KBM-7 (cell line): ENCODE data around the gene SLC35G3.
"Not testable (repeated sequence)": the region's sequence is repeated elsewhere in the genome, so short reads cannot be mapped to it uniquely, and the experiment has no call there.

Source experiments
- DNase-seq: peaks from one replicate; pipeline ENCODE4 v3.0.0-alpha.2; 2015
- in situ Hi-C: fragments of 300-500 bp; cut with MboI; formaldehyde crosslinking; loops from 2 replicates; pipeline ENCODE4 v1.14.3; 2020; ENCODE audit warnings: low sequenced_read_pairs, low pct_unique_long_range_greater_than_20kb, mixed read lengths

SLC35G3 gene

DNA sequence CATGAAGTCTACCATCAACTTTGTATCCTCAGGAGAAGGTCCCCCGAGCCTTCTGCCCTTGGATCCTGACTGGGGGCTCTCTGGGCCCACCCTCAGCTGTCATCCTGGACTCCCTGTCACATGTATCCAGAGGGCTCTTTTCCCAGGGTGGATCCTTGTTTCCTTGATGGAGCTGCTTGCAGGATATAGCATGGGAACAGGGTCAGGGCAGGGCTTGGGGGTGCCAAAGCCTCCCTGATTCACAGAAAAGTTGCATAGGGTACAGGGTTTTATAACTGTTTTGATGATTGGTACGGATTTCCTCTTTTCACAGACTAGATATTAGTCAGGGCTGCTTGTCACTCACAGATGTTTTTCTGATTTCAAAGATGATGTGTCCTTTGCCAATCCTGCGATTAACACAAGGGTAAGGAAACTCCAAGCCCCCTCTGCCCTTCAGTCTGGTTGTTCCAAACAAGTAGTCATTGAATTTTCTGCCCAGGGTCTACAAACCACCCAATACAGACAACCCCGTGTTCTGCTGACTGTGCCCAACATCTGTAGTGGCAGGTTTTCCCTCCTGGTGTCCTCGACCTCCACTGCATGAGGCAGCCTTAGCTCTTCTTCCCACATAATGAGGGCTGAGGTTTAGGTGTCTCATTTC, 20.6 kb upstream of the SLC35G3 start:
- no peak for DNase-seq
- in situ Hi-C loops: no loop called here

DNA sequence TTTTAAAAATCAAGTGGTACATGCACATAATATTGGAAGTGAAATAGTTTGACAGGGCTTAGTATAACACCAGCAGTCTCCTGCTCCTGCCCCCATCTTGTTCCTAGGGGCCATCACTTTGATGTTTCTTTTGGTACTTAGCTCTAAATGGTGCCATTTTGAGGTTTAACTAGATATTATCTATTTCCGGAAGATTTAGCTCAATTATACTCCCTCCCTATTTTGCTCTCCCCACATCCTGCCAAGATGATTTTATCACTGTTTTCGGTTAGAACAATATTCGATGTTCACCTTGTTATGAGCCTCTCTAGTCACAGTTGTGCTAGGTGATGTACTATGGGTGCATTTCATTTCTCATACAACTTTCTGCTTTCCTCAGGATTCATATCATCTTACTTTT, 20.0 kb upstream of the SLC35G3 start:
- in situ Hi-C loops: no loop called here
- peak; percentile 71 for DNase-seq

DNA sequence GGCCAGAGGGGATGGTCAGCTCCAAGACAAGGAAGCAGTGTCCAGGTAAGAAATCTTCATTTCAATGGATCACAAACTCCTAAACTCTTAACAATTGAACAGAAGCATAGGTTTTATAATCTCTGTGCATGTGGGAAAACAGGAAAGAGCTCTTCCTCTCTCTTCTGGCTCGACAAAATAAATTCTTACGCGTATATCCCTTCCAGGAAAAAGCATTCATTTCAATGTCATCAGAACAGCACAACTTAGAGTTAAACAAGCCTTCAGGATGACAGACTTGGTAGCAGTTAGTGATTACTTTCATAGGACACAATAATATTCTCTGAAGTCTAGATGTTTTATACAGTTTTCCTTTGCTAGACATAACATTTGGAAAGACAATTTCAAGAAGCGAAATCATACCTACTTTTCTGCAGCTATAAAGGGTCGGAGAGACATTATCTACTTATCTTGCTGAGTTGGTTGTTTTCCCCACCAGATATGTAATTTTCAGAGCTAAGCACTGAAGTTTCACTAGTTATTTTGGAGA, 19.3 kb upstream of the SLC35G3 start:
- in situ Hi-C loops: no loop called here
- no peak for DNase-seq

DNA sequence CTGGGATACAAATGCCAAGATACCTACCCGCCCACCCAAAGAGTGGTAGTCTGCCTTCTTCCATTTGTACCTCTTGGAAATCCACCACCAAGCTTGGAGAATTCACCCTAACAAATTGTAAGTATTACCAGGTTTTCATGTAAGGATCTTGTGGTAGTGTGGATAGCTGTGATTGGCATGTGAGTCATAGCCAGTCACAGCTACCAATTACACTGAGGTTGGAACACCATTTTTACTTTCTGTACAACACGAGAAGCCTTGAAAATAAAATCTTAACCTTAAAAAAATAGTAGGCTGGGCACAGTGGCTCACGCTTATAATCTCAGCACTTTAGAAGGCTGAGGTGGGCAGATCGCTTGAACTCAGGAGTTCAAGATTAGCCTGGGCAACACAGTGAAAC, 18.5 kb upstream of the SLC35G3 start:
- in situ Hi-C loops: no loop called here
- no peak for DNase-seq

DNA sequence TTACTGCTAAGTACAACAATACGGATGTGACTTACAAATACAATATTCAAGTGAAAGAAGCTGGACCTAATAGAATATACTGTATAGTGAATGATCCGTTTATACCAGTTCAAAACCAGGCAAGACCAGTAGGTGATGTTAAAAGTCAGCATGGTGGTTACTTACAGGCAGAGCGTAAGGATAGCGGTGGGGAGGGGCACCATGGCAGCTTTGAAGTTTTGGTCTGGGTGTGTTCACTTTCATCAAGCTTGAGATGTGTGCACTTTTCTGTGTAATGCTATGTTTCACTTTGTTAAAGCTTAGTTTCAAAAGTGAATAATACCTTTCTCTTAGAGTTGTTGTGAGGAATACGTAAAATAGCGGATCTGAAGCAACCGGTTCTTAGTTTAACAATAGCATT, 16.5 kb upstream of the SLC35G3 start:
- in situ Hi-C loops: no loop called here
- DNase-seq: no peak

DNA sequence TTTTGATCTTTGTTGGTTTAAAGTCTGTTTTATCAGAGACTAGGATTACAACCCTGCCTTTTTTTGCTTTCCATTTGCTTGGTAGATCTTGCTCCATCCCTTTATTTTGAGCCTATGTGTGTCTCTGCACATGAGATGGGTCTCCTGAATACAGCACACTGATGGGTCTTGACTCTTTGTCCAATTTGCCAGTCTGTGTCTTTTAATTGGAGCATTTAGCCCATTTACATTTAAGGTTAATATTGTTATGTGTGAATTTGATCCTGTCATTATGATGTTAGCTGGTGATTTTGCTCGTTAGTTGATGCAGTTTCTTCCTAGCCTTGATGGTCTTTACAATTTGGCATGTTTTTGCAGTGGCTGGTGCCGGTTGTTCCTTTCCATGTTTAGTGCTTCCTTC, 8.4 kb upstream of the SLC35G3 start:
- in situ Hi-C loops, DNase-seq: not testable (repeated sequence)

DNA sequence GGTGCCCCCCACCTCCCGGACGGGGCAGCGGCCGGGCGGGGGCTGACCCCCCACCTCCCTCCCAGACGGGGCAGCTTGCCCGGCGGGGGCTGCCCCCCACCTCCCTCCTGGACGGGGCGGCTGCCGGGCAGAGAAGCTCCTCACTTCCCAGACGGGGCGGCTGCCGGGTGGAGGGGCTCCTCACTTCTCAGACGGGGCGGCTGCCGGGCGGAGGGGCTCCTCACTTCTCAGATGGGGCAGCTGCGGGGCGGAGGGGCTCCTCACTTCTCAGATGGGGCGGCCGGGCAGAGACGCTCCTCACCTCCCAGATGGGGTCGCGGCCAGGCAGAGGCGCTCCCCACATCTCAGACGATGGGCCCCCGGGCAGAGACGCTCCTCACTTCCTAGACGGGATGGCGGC, 869 bp upstream of the SLC35G3 start:
- DNase-seq, in situ Hi-C loops: not testable (repeated sequence)

DNA sequence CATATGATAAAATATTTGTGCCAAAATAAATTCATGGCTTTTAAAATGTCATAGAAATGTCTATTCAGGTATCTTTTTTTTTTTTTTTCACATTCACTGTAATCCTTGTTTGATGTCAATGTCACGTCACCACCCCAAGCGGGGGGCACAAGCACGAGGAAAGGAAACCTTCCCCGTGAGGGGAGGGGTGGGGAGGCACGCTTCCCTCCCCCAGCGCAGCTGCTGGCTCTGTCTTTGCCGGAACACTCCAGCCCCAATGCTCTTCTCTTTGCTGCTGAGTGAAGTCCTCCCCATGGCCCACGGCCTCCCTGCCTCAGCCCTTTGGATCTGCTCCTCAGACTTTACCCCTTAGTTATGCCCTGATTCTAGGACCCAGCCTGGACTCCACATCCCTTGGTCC, 1.5 kb downstream of the SLC35G3 start:
- DNase-seq: no peak
- in situ Hi-C loops: no loop called here

DNA sequence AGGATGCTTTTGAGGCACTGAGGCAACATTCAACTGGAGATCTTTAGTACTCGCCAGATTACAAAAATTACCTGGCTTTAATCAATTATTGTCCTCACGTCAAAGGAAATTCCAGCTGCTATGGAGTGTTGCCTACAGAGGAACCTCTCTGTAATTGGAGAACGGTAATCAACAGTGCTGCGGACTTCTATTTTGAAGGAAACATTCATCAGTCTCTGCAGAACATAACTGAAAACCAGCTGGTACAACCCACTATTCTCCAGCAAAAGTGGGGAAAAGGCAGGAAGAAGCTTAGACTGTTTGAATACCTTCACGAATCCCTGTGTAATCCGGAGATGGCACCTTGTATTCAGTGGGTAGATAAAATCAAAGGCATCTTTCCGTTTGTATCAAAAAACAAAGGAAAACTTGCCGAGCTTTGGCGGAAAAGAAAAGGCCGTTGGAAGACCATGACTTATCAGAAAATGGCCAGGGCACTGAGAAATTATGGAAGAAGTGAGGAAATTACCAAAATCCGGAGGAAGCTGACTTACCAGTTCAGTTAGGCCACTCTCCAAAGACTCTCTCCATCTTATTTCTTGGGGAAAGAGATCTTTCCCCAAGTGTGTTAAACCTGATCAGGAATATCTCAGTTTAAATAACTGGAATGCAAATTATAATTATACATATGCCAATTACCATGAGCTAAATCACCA, 3.0 kb downstream of the SLC35G3 start:
- no peak for DNase-seq
- in situ Hi-C loops: no loop called here

DNA sequence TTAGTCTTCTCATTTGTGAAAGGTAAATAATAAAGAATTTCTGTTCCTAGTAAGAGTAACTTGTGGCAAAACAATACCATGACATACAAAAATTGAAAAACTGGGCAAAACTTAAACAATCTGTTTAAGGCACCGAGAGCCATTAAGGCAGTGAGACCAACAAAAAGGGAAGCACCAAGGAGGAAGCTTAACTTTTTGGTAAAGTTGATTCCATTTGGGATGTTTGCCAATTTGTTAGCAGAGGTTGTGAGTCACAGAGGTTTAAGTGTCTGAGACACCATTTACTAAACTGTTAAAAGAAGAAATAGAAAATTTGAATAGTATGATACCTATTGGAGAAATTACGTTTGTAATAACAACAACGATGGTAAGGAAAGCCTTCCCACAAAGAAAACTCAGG, 4.9 kb downstream of the SLC35G3 start:
- DNase-seq: peak; percentile 81
- in situ Hi-C loops: no loop called here

DNA sequence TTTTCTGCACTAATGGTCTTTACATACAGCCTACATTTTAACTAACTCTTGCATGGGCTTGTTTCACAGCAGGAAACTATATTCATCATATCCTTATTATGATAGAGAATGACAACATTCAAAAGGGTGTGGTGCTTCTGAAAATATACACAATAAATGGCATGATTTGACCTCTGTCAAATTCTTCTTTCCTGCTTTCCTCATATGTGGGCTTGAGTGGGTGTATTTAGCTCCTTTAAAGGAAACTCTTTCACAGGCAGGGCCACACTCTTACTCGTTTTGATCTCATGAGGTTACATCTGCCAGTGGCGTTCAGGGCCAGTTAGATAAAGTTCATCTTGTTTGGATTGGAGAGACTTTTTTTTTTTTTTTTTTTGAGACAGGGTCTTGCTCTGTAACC, 6.1 kb downstream of the SLC35G3 start:
- no peak for DNase-seq
- in situ Hi-C loops: no loop called here

DNA sequence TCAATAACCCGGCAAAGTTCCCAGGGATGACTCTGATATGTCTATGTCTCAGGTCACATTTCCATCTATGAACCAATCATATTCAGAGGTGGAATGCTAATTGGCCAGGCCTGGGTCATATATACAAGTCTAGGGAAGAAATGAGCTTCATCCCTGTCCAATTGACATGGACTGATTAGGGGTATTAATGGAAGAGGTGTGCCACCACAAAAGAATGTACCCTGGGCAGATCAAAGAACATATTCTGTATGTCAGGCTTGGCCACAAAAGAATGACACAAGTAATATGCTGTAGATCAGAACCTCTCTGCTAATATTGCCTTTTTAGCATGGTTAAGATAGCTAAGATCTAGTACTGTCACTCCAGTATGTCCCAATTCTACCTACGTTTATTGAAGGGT, 6.7 kb downstream of the SLC35G3 start:
- no peak for DNase-seq
- in situ Hi-C loops: no loop called here

DNA sequence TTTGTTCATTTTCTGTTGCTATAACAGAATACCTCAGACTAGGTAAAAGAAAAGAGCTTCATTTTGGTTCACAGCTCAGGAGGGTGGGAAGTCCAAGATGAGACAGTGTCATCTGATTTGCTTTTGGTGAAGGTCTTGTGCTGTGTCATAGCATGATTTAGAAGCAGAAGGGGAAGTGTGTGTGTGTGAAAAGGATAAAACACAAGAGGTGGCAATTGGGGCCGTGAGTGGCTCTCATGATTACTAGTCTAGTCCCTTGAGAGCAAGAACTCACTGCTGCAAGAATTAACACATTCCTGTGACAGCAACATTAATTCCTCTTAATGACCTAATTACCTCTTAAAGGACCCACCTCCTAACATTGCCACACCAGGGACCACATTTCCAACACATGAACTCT, 8.3 kb downstream of the SLC35G3 start:
- no peak for DNase-seq
- in situ Hi-C loops: no loop called here

DNA sequence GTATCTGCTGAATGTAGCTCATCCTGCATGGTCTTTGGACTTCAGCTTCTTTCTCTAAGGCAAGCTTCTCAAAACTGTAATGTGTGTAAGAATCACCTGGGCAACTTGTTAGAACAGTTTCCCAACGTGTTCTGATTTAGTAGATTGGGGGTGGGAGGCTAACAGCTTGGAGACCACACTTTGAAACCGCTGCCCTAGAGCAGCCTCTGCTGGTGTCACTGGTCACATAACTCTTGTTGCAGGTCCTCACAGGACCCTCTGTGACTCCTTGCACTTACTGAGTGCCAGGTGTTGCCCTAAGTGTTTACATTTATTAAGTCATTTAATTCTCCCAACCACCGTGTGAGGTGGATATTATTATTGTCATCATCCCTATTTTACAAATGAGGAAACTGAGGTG, 9.9 kb downstream of the SLC35G3 start:
- in situ Hi-C loops: no loop called here
- no peak for DNase-seq

DNA sequence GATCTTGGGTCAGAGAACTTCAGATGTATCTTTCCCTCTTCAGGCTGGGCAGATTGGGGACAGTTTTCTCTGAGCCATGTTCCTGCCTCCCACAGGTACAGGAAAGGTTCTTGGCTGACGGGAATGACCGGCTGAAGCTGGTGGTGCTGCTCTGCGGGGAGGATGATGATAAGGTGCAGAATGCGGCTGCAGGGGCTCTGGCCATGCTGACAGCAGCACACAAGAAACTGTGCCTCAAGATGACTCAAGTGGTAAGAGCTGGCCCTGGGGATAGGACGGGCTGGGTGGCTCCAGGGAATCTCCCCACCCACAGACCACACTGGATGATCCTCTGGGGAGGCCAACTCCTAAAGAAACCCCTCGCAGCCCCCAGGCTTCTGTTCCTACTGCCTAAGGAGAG, 10.9 kb downstream of the SLC35G3 start:
- no peak for DNase-seq

DNA sequence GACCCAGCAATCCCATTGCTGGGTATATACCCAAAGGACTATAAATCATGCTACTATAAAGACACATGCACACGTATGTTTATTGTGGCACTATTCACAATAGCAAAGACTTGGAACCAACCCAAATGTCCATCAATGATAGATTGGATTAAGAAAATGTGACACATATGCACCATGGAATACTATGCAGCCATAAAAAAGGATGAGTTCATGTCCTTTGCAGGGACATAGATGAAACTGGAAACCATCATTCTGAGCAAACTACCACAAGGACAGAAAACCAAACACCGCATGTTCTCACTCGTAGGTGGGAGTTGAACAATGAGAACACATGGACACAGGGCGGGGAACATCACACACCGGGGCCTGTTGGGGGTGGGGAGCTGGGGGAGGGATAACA, 14.8 kb downstream of the SLC35G3 start:
- DNase-seq, in situ Hi-C loops: not testable (repeated sequence)

More for the DNA sequence above, 10.9 kb downstream of the SLC35G3 start:
- in situ Hi-C loops: no loop called here

DNA sequence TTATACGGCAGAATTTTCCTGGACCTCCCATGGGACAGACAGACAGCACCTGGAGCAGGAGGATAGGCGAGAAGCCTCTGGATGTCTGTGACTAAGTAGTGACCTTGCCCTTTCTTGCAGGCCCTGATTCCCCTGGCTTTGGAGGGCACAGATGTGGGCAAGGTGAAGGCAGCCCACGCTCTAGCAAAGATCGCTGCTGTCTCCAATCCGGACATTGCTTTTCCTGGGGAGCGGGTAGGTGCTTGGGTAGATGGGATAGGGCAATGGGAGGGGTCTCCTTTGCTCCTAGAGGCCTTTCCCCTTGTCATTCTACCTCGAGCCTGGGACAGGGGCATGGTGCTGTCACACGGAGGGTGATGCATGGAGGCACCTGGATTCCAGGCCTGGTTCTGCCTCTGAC, 17.3 kb downstream of the SLC35G3 start:
- in situ Hi-C loops: no loop called here
- DNase-seq: no peak

DNA sequence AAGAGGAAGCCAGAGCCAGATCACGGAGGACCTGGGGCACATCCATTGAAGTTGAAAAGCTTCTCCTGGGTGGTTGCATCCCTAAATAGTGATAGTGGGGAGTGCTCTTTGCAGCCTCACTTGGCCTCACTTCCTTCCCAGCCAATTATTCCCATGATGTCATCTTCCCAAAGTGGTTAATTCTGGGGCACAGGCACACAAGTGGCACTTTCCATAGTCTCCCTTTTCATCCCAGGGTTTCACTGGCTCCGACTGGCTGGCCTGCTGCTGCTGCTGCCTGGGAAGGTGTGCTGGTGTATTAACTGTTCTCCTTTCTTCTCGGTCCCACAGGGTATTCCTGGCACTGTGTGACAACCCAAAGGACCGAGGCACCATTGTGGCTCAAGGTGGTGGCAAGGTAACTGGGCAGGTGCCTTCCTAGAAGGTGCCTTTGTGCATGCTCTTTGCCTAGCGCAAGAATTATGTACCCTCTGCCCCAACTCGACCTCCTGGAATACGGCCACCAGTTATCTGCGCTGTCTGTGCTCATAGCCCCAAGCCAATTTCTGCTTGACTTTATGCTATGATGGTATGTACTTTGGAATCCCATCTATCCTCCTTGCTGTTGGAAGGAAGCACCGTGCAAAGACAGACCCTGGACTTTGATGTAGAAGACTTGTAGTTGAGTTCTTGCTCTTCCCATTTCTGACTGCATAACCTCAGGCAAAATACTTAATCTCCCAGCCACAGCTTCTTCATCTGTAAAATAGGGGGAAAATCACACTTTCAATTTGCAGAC, 18.4 kb downstream of the SLC35G3 start:
- DNase-seq: no peak
- in situ Hi-C loops: no loop called here

DNA sequence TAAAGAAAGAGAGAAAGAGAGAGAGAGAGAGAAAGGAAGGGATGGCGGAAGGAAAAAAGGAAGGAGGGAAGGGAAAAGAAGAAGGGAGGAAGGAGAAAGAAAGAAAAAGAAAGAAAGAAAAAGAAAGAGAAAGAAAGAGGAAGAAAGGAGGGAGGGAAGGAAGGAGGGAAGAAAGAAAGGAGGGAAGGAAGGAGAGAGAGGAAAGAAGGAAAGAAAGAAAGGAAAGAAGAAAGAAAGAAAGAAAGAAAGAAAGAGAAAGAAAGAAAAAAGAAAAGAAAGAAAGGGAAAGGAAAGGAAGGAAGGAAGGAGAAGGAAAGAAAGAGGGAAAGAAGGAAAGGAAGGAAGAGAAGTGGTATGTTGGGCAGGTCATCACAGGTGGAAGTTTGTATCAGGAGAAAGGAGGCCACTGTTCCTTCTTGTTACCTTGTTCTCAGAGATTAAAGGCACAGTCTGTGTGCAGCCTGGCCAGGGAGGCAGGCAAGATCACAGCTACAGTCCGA, 19.3 kb downstream of the SLC35G3 start:
- in situ Hi-C loops: loop anchor here (25.0 kb wide), 1 partner anchor 562 kb away; the partner anchor contains the start of gene RASL10B
- DNase-seq: no peak

DNA sequence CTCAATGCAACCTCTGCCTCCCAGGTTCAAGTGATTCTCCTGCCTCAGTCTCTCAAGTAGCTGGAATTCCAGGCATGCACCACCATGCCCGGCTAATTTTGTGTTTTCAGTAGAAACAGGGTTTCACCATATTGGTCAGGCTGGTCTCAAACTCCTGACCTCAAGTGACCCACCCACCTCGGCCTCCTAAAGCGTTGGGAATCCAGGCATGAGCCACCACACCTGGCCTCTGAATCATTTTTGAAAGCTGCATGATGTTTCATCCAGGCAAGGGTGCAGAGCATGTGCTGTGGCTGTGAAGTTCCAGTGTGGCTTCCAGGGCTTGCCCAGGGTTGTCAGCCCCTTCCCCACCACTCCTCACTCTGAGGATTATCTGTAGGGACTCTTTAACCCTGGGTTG, 21.9 kb downstream of the SLC35G3 start:
- in situ Hi-C loops: loop anchor here (25.0 kb wide), 1 partner anchor 565 kb away; the partner anchor contains the start of gene RASL10B

More for the DNA sequence above, 21.9 kb downstream of the SLC35G3 start:
- not testable (repeated sequence) for DNase-seq
